Measurements from ENCODE around the gene ATXN7L2. TPM values are rescaled to one million over a fixed set of nuclear protein-coding genes. Genes with fewer than 3 reads are reported as not detected.
A peak's percentile ranks its signal among the peaks of the same experiment; 100 is the strongest.

The ATXN7L2 gene
- total and polyA plus RNA-seq, 3 experiments from 2014 or later, result 8.7 to 15.3 (median 14.6) TPM

- H3K4me3 ChIP-seq (ENCODE audit: low read length), result no peak overlapping the region
- H3K27me3 Mint-ChIP-seq, result peaks cover 32 to 64% of the 10 kb centered on the region in 2 donors
- no peaks in the 10 kb centered on the region for H3K27me3 ChIP-seq (ENCODE audit: insufficient read depth, low read length, poor library complexity, severe bottlenecking)
- peaks cover 0 to 4% (median 0%) of the 10 kb centered on the region in 3 donors for H3K36me3 Mint-ChIP-seq
- no peaks in the 10 kb centered on the region for H3K9me3 ChIP-seq (ENCODE audit: low read length)
- no peaks in the 10 kb centered on the region for H3K4me1 Mint-ChIP-seq
- no peak for DNase-seq
- peaks cover 5 to 23% (median 6%) of the 10 kb centered on the region in 5 donors for H3K9me3 Mint-ChIP-seq
- no peak overlapping the region for H3K4me3 Mint-ChIP-seq
- CTCF ChIA-PET, result no interaction called here
- no peak overlapping the region for H3K27ac ChIP-seq (ENCODE audit: low read depth, low read length)
- POLR2A ChIA-PET, result no interaction called here
- no peak overlapping the region for H3K27ac Mint-ChIP-seq
- no peaks in the 10 kb centered on the region for H3K36me3 ChIP-seq (ENCODE audit: insufficient read depth, low read length)
- no peaks in the 10 kb centered on the region for H3K4me1 ChIP-seq (ENCODE audit: insufficient read depth, low read length)
Observed at GRCh38 chr1:109454497-109455133, 29.1 kb upstream of the ATXN7L2 start.

- ChIA-PET POLR2A (no interaction called here), CTCF (interaction anchor here (0.8 kb wide), 1 partner anchor 12 kb away, joined by 4 read pairs; no protein-coding TSS in a partner anchor)
- H3K4me3 Mint-ChIP-seq, result no peak overlapping the region
- no peaks in the 10 kb centered on the region for H3K4me1 Mint-ChIP-seq
- H3K27ac ChIP-seq (ENCODE audit: low read depth, low read length), result no peak overlapping the region
- peaks cover 3% of the 10 kb centered on the region for H3K27me3 ChIP-seq (ENCODE audit: insufficient read depth, low read length, poor library complexity, severe bottlenecking)
- H3K27me3 Mint-ChIP-seq, result peaks cover 31 to 71% of the 10 kb centered on the region in 2 donors
- H3K9me3 Mint-ChIP-seq, result peaks cover 4 to 23% (median 6%) of the 10 kb centered on the region in 5 donors
- no peak overlapping the region for H3K4me3 ChIP-seq (ENCODE audit: low read length)
- no peaks in the 10 kb centered on the region for H3K36me3 ChIP-seq (ENCODE audit: insufficient read depth, low read length)
- H3K27ac Mint-ChIP-seq, result no peak overlapping the region
- no peaks in the 10 kb centered on the region for H3K4me1 ChIP-seq (ENCODE audit: insufficient read depth, low read length)
- no peak for DNase-seq
- H3K36me3 Mint-ChIP-seq, result peaks cover 0 to 4% (median 0%) of the 10 kb centered on the region in 3 donors
- no peaks in the 10 kb centered on the region for H3K9me3 ChIP-seq (ENCODE audit: low read length)
Observed at GRCh38 chr1:109457819-109458218, 25.9 kb upstream of the ATXN7L2 start.

- no peaks in the 10 kb centered on the region for H3K9me3 Mint-ChIP-seq
- peaks cover 47% of the 10 kb centered on the region for H3K27me3 ChIP-seq (ENCODE audit: insufficient read depth, low read length, poor library complexity, severe bottlenecking)
Observed at GRCh38 chr1:109466125-109466451, 17.6 kb upstream of the ATXN7L2 start.

GRCh38 chr1:109466452-109467300 lies 17.0 kb upstream of the ATXN7L2 start, which contains the start of gene SYPL2:
SYPL2 (plus strand) TSS chr1:109466546; CDS start chr1:109466844, 298 bp downstream.
- H3K4me3 ChIP-seq (ENCODE audit: low read length), result no peak within 1 kb of the TSS

More at GRCh38 chr1:109466125-109466451, 17.6 kb upstream of the ATXN7L2 start:
- DNase-seq, result no peak
- H3K27me3 Mint-ChIP-seq, result peaks cover 50 to 74% of the 10 kb centered on the region in 2 donors
- no peaks in the 10 kb centered on the region for H3K9me3 ChIP-seq (ENCODE audit: low read length)
- POLR2A ChIA-PET, result no interaction called here
- H3K4me3 Mint-ChIP-seq, result peak overlapping the region; percentile 62 to 86 (median 70)
- no peak overlapping the region for H3K4me3 ChIP-seq (ENCODE audit: low read length)
- H3K36me3 Mint-ChIP-seq, result no peaks in the 10 kb centered on the region
- CTCF ChIA-PET, result interaction anchor here (1.3 kb wide), 1 partner anchor 66 kb away, joined by 3 read pairs; no protein-coding TSS in a partner anchor
- peaks cover 0 to 8% (median 4%) of the 10 kb centered on the region in 3 donors for H3K4me1 Mint-ChIP-seq
- H3K4me1 ChIP-seq (ENCODE audit: insufficient read depth, low read length), result no peaks in the 10 kb centered on the region
- H3K36me3 ChIP-seq (ENCODE audit: insufficient read depth, low read length), result no peaks in the 10 kb centered on the region
- H3K27ac Mint-ChIP-seq, result no peak overlapping the region
- no peak overlapping the region for H3K27ac ChIP-seq (ENCODE audit: low read depth, low read length)

GRCh38 chr1:109467301-109467777 lies 16.4 kb upstream of the ATXN7L2 start:
- Histone ChIP-seq H3K36me3 (ENCODE audit: insufficient read depth, low read length) (no peaks in the 10 kb centered on the region), H3K27ac (ENCODE audit: low read depth, low read length) (no peak overlapping the region), H3K9me3 (ENCODE audit: low read length) (no peaks in the 10 kb centered on the region), H3K4me1 (ENCODE audit: insufficient read depth, low read length) (no peaks in the 10 kb centered on the region), H3K4me3 (ENCODE audit: low read length) (no peak overlapping the region), H3K27me3 (ENCODE audit: insufficient read depth, low read length, poor library complexity, severe bottlenecking) (peaks cover 47% of the 10 kb centered on the region)
- Mint-ChIP-seq H3K27ac (no peak overlapping the region), H3K36me3 (no peaks in the 10 kb centered on the region), H3K27me3 (peaks cover 46 to 67% of the 10 kb centered on the region in 2 donors), H3K9me3 (no peaks in the 10 kb centered on the region), H3K4me1 (peaks cover 0 to 8% (median 4%) of the 10 kb centered on the region in 3 donors), H3K4me3 (peak overlapping the region; percentile 48 to 77 (median 56))
- DNase-seq, result no peak
- ChIA-PET CTCF (interaction anchor here (1.2 kb wide), 1 partner anchor 42 kb away, joined by 4 read pairs; no protein-coding TSS in a partner anchor), POLR2A (no interaction called here)

More at GRCh38 chr1:109466452-109467300, 17.0 kb upstream of the ATXN7L2 start, which contains the start of gene SYPL2:
- Mint-ChIP-seq H3K27me3 (peaks cover 44 to 71% of the 10 kb centered on the region in 2 donors), H3K36me3 (no peaks in the 10 kb centered on the region), H3K4me1 (peaks cover 0 to 8% (median 4%) of the 10 kb centered on the region in 3 donors), H3K27ac (no peak within 1 kb of the TSS), H3K9me3 (no peaks in the 10 kb centered on the region), H3K4me3 (peak within 1 kb of the TSS; percentile 62 to 86 (median 70))
- ChIA-PET CTCF (interaction anchor here (1.3 kb wide), 1 partner anchor 65 kb away, joined by 3 read pairs; no protein-coding TSS in a partner anchor), POLR2A (no interaction called here)
- Histone ChIP-seq H3K27ac (ENCODE audit: low read depth, low read length) (no peak within 1 kb of the TSS), H3K4me1 (ENCODE audit: insufficient read depth, low read length) (no peaks in the 10 kb centered on the region), H3K9me3 (ENCODE audit: low read length) (no peaks in the 10 kb centered on the region), H3K36me3 (ENCODE audit: insufficient read depth, low read length) (no peaks in the 10 kb centered on the region), H3K27me3 (ENCODE audit: insufficient read depth, low read length, poor library complexity, severe bottlenecking) (peaks cover 47% of the 10 kb centered on the region)
- no peak for DNase-seq

GRCh38 chr1:109468061-109468460 lies 15.6 kb upstream of the ATXN7L2 start:
- POLR2A ChIA-PET, result interaction anchor here (0.6 kb wide), 1 partner anchor 42 kb away, joined by 3 read pairs; the partner anchor contains the start of gene PSMA5
- Mint-ChIP-seq H3K9me3 (no peaks in the 10 kb centered on the region), H3K4me1 (peaks cover 0 to 8% (median 4%) of the 10 kb centered on the region in 3 donors), H3K27ac (no peak overlapping the region), H3K4me3 (peak overlapping the region in 1 of 7 donors; percentile 77), H3K27me3 (peaks cover 50 to 67% of the 10 kb centered on the region in 2 donors), H3K36me3 (no peaks in the 10 kb centered on the region)
- H3K9me3 ChIP-seq (ENCODE audit: low read length), result no peaks in the 10 kb centered on the region
- CTCF ChIA-PET, result interaction anchor here (1.2 to 2.4 kb wide), 3 partner anchors 15 to 42 kb away, joined by 4 to 9 read pairs (median 4); partner anchors contain the start of genes ATXN7L2 and CYB561D1
- no peak overlapping the region for H3K27ac ChIP-seq (ENCODE audit: low read depth, low read length)
- no peak for DNase-seq
- no peaks in the 10 kb centered on the region for H3K36me3 ChIP-seq (ENCODE audit: insufficient read depth, low read length)
- H3K27me3 ChIP-seq (ENCODE audit: insufficient read depth, low read length, poor library complexity, severe bottlenecking), result peaks cover 50% of the 10 kb centered on the region
- no peak overlapping the region for H3K4me3 ChIP-seq (ENCODE audit: low read length)
- H3K4me1 ChIP-seq (ENCODE audit: insufficient read depth, low read length), result no peaks in the 10 kb centered on the region

GRCh38 chr1:109468903-109469302 lies 14.8 kb upstream of the ATXN7L2 start:
- H3K4me3 ChIP-seq (ENCODE audit: low read length), result no peak overlapping the region
- H3K36me3 ChIP-seq (ENCODE audit: insufficient read depth, low read length), result no peaks in the 10 kb centered on the region
- no peaks in the 10 kb centered on the region for H3K9me3 ChIP-seq (ENCODE audit: low read length)
- no peak overlapping the region for H3K27ac ChIP-seq (ENCODE audit: low read depth, low read length)
- Mint-ChIP-seq H3K4me3 (no peak overlapping the region), H3K9me3 (no peaks in the 10 kb centered on the region), H3K36me3 (no peaks in the 10 kb centered on the region), H3K27me3 (peaks cover 53 to 65% of the 10 kb centered on the region in 2 donors), H3K27ac (no peak overlapping the region), H3K4me1 (peaks cover 0 to 8% (median 4%) of the 10 kb centered on the region in 3 donors)
- ChIA-PET POLR2A (interaction anchor here (0.7 to 1.1 kb wide), 3 partner anchors 16 to 741 kb away, joined by 3 to 4 read pairs (median 4); partner anchors contain the start of gene KCNC4), CTCF (interaction anchor here (1.0 to 2.4 kb wide), 6 partner anchors 11 to 202 kb away, joined by 3 to 9 read pairs (median 4); partner anchors contain the start of genes ATXN7L2 and CYB561D1)
- H3K4me1 ChIP-seq (ENCODE audit: insufficient read depth, low read length), result no peaks in the 10 kb centered on the region
- peaks cover 53% of the 10 kb centered on the region for H3K27me3 ChIP-seq (ENCODE audit: insufficient read depth, low read length, poor library complexity, severe bottlenecking)
- no peak for DNase-seq
